GM12891 (cell line): ENCODE data around the gene KRTAP11-1.

Experiments
- DNase-seq: peaks from one replicate; pipeline ENCODE4 v3.0.0; 2011; ENCODE audit warnings: low spot score; ENCODE audit not compliant: insufficient read length
- FAIRE-seq: peaks from 2 replicates; lab custom pipeline; 2011; peaks lifted over from hg19 to GRCh38; lab: Jason Lieb, UNC
- PAX5 ChIP-seq: IDR thresholded peaks from 2 replicates; pipeline ENCODE4 v1.6.1; 2011; ENCODE audit warnings: low read length, moderate library complexity, mild to moderate bottlenecking; ENCODE audit not compliant: insufficient read depth, severe bottlenecking
- POLR2A ChIP-seq: IDR thresholded peaks from 2 replicates; pipeline ENCODE4 v1.6.1; 2011; ENCODE audit warnings: low read depth, low read length, control low read depth
- POLR2AphosphoS5 ChIP-seq: IDR thresholded peaks from 2 replicates; pipeline ENCODE4 v1.6.1; 2011; ENCODE audit warnings: low read depth, low read length, control low read depth
- POU2F2 ChIP-seq: IDR thresholded peaks from 2 replicates; pipeline ENCODE4 v1.6.1; 2011; ENCODE audit warnings: low read depth, mild to moderate bottlenecking, control low read depth, low read length, moderate library complexity
- SPI1 ChIP-seq: IDR thresholded peaks from 2 replicates; pipeline ENCODE4 v1.6.1; 2011; ENCODE audit warnings: low read depth, low read length, control low read depth
- TAF1 ChIP-seq: IDR thresholded peaks from 2 replicates; pipeline ENCODE4 v1.6.1; 2011; ENCODE audit warnings: low read depth, low read length, control low read depth

KRTAP11-1 gene

DNA sequence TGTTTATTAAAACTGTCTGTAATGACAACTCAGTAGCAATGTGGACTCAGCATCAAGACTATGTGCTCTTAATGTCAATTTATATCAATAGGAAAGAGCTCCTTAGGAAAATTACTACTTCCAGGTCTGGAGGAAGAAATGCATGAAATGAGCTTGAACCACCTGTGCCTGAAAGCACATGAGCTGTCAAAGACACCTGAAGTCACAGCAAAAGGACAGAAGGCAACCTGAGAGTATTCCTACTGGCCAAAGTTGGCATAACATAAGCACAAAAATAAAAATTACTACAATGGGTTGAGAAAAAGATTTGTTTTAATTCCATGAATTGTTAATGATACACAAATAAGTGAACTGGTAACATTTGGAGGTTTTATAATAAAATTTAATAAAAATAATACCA is 38.4 kb downstream of the KRTAP11-1 start:
- DNase-seq (no peak), FAIRE-seq (no peak)
- TF ChIP-seq POU2F2 (no peak), SPI1 (no peak), TAF1 (no peak), POLR2A (no peak), PAX5 (no peak), POLR2AphosphoS5 (no peak)

DNA sequence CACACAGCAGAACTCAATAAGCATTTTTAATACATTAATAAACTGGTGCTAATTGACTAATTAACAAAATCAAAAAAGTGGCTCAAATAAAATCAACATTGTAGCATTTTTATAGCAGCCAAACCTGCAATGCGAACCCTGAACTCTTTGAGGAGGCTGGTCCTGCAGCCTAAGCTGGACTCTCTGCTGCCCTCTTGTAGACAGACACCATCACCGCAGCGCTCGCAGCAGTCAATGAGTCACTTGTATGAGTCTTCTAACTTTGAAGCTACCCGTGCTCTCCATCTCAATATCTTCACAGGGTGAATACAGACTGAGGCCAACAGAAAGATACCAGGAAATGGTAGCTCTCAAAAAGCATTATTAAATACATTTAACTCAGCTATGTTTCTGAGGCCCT is 42.1 kb downstream of the KRTAP11-1 start:
- FAIRE-seq (no peak), DNase-seq (no peak)
- TF ChIP-seq SPI1 (no peak), PAX5 (no peak), TAF1 (no peak), POLR2A (no peak), POU2F2 (no peak), POLR2AphosphoS5 (no peak)

DNA sequence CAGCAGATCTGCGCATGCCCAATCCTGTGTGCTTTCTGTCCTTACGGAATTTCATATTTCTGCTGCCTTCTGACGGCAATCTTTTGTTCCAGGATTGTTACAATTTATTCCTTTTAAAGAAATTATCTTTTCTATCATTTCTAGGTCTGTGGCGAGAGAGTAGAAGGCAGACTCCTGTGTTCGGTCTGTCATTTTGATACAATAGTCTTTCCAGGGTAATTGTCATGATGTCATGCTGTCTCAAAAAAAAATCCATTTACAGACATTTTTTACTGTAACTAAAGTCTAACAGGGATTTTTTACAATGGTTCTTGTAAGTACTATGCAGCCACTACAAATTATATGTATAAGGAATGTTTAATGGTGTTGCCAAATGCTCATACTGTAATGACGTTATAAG is 42.8 kb downstream of the KRTAP11-1 start:
- FAIRE-seq (no peak), DNase-seq (no peak)
- TF ChIP-seq POU2F2 = no peak
- no peak for TF ChIP-seq POLR2AphosphoS5
- no peak for TF ChIP-seq SPI1
- TF ChIP-seq PAX5 = no peak
- TF ChIP-seq POLR2A = no peak
- TF ChIP-seq TAF1 = no peak

DNA sequence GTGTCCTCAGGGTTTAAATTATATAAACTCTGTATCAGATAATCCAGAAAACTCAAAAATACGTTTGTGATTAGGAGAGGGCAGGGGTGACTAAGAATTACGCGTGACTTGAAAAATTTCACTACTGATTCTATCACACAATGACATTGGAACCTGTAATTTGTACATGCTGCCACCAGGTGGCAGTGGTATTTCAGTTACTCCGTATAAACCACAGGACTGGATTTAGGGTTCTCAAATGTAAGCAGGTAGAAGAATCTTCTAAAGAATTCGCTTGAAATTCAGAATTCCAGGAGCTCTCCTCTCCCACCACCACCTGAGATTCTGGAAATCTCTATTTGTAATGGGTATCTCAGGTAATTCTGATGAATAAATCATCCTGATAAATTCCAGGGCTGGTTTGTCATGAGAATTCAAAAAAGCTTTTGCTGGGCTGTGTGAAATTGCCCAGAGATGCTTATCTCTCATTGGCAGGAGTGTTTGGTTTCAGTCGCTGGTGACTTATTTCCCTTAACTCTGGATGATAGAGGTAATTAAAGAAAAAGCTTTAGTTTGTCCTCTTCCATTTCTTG is 50.1 kb downstream of the KRTAP11-1 start:
- FAIRE-seq = peak; percentile 38
- TF ChIP-seq PAX5 (no peak), SPI1 (no peak), POLR2AphosphoS5 (no peak), POU2F2 (no peak), TAF1 (no peak)
- no peak for DNase-seq
